Upper lobe of left lung (tissue), 4 donors: ENCODE results near the gene KCNAB1.

Experiments used
- EP300 ChIP-seq, 4 donors: sonication (generic); formaldehyde crosslinking; IDR thresholded peaks; one replicate each; pipeline ENCODE4 v1.5.1; 2017; ENCODE audit warnings: antibody characterized with exemption in 4 of 4, control low read depth in 2 of 4
- POLR2A ChIP-seq, 4 donors: fragments of 450-650 bp; IDR thresholded peaks; one replicate each; pipeline ENCODE4 v1.5.1; 2016 to 2017; ENCODE audit warnings: antibody characterized with exemption in 4 of 4, mild to moderate bottlenecking in 2 of 4
- TF ChIP-seq, protein P1 (sequence below), 6 experiments: fragments of 450-650 bp in 4 of 6; fragments of 200-600 bp in 2 of 6; sonication (generic) in 2 of 6; IDR thresholded peaks; one replicate each; pipeline ENCODE4 v1.5.1; 2016 to 2019; ENCODE audit warnings: antibody characterized with exemption in 6 of 6

DNA sequence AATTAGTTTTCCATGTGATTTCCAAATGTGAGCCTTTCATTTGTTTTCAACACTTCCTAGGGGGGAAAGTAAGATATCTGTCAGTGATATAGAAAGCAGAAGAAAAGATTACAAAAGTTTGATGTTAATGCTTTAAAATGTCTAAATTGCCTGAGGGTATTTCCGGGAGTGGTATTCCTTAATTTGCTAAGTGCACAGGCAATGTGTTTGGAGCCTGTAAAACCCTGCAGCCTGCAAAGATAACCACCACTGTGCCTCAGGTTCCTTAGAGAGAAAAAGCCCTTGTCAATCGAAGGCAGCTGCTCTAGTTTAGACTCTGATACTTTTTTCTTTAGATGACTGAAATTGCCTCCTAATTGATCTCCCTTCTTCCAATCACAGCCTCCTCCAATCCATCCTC, 279.7 kb downstream of the KCNAB1 start:
- TF ChIP-seq, protein P1, sequence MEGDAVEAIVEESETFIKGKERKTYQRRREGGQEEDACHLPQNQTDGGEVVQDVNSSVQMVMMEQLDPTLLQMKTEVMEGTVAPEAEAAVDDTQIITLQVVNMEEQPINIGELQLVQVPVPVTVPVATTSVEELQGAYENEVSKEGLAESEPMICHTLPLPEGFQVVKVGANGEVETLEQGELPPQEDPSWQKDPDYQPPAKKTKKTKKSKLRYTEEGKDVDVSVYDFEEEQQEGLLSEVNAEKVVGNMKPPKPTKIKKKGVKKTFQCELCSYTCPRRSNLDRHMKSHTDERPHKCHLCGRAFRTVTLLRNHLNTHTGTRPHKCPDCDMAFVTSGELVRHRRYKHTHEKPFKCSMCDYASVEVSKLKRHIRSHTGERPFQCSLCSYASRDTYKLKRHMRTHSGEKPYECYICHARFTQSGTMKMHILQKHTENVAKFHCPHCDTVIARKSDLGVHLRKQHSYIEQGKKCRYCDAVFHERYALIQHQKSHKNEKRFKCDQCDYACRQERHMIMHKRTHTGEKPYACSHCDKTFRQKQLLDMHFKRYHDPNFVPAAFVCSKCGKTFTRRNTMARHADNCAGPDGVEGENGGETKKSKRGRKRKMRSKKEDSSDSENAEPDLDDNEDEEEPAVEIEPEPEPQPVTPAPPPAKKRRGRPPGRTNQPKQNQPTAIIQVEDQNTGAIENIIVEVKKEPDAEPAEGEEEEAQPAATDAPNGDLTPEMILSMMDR (IDR thresholded peaks at IDR 0.05): no peak
- TF ChIP-seq EP300 (IDR thresholded peaks at IDR 0.05) (no peak), POLR2A (IDR thresholded peaks at IDR 0.05) (no peak)
